SK-N-MC (cell line): ENCODE results near the gene CACNA1G.

Source experiments
- DNase-seq: peaks from one replicate; pipeline ENCODE4 v3.0.0-alpha.2; 2011; ENCODE audit warnings: low read depth, low spot score
- H3K27ac ChIP-seq: fragments of 200-600 bp; sonication (generic); 2 replicates; pipeline ENCODE4 v1.5.1; 2016; ENCODE audit warnings: mixed run types
- H3K36me3 ChIP-seq: fragments of 200-600 bp; sonication (generic); 2 replicates; pipeline ENCODE4 v1.6.1; 2017; ENCODE audit warnings: antibody characterized with exemption, low read length, mixed read lengths; ENCODE audit not compliant: insufficient read depth
- H3K4me3 ChIP-seq: fragments of 200-600 bp; sonication (generic); 2 replicates; pipeline ENCODE4 v1.5.1; 2016
- H3K9ac ChIP-seq: fragments of 200-600 bp; sonication (generic); 2 replicates; pipeline ENCODE4 v1.8.0; 2017; ENCODE audit warnings: mixed run types, mixed read lengths; ENCODE audit not compliant: insufficient read length
- H3K9me3 ChIP-seq: fragments of 200-600 bp; sonication (generic); 2 replicates; pipeline ENCODE4 v1.6.1; 2017; ENCODE audit warnings: low read depth, mild to moderate bottlenecking, antibody characterized with exemption, low read length, moderate library complexity, mixed read lengths
- EZH2 ChIP-seq: fragments of 200-600 bp; sonication (generic); IDR thresholded peaks from one replicate; pipeline ENCODE4 v1.6.1; 2017; ENCODE audit warnings: antibody characterized with exemption
- FOXP2 ChIP-seq: optimal IDR thresholded peaks from 2 replicates; pipeline ENCODE3; 2011; ENCODE audit warnings: mild to moderate bottlenecking, moderate library complexity; ENCODE audit not compliant: insufficient read depth; ENCODE audit errors: extremely low read length, control extremely low read depth
- POLR2AphosphoS5 ChIP-seq: IDR thresholded peaks from 2 replicates; pipeline ENCODE4 v1.6.1; 2012; ENCODE audit warnings: mild to moderate bottlenecking, low read depth, low read length, borderline replicate concordance

The CACNA1G gene

DNA sequence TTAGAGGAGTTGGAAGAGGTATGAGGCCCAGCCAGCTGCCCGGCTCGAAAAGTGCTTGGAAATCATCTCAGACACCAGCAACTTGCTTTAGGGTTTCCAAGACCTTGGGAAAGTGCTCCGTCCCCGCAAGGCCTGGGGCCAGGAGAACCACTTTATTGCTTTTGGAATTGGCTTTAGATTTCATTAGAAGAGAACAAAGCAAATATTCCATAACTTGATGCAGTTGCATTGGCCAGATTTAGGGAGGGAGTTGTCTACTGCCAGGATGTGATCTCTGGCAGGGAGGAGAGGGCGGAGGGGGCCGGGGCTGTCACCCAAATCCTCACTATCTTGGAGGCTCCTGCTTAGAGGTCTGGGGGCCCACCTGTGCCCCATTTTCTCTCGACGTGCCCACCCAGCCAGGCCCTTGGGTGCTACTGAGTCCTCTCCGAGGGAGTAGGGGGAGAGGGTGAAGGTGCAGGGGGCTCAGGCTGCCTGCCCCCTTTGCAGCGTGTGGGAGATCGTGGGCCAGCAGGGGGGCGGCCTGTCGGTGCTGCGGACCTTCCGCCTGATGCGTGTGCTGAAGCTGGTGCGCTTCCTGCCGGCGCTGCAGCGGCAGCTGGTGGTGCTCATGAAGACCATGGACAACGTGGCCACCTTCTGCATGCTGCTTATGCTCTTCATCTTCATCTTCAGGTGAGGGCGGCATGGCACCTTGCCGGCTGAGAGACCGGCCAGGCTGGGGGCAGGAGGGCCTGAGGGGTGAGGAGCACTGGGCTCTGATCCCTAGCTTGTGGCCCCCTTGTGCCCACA, 30.6 kb downstream of the CACNA1G start:
- H3K27ac ChIP-seq, result no peak overlapping the region
- H3K9me3 ChIP-seq, result no peaks in the 10 kb centered on the region
- H3K36me3 ChIP-seq, result no peaks in the 10 kb centered on the region
- H3K9ac ChIP-seq, result no peak overlapping the region
- no peak for DNase-seq
- no peak for TF ChIP-seq FOXP2
- no peak for TF ChIP-seq EZH2
- TF ChIP-seq POLR2AphosphoS5, result no peak
- H3K4me3 ChIP-seq, result no peak overlapping the region

DNA sequence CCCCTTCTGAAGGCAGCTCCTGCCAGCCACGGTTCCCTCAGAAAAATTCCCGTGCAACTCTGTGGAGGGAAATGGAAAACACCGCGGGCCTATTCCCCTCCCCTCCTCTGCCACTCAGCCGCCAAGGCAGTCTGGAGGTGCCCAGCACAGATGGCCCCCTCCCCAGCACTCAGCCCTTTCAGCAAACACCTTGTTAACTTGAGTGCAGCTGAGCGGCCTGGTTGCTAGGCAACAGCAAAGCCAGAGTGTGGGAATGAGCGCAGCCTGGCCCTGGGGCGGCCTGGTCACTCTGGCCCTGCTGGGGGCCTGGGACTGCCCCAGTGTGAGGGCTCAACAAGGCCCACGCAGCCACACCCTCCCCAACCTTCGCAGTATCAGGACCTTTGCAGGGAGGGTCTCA, 32.8 kb downstream of the CACNA1G start:
- no peak overlapping the region for H3K9ac ChIP-seq
- no peaks in the 10 kb centered on the region for H3K9me3 ChIP-seq
- no peak overlapping the region for H3K27ac ChIP-seq
- DNase-seq, result no peak
- TF ChIP-seq POLR2AphosphoS5 (no peak), FOXP2 (no peak), EZH2 (no peak)
- H3K36me3 ChIP-seq, result no peaks in the 10 kb centered on the region; the same call in 1 of the 2 replicates
- H3K4me3 ChIP-seq, result no peak overlapping the region

DNA sequence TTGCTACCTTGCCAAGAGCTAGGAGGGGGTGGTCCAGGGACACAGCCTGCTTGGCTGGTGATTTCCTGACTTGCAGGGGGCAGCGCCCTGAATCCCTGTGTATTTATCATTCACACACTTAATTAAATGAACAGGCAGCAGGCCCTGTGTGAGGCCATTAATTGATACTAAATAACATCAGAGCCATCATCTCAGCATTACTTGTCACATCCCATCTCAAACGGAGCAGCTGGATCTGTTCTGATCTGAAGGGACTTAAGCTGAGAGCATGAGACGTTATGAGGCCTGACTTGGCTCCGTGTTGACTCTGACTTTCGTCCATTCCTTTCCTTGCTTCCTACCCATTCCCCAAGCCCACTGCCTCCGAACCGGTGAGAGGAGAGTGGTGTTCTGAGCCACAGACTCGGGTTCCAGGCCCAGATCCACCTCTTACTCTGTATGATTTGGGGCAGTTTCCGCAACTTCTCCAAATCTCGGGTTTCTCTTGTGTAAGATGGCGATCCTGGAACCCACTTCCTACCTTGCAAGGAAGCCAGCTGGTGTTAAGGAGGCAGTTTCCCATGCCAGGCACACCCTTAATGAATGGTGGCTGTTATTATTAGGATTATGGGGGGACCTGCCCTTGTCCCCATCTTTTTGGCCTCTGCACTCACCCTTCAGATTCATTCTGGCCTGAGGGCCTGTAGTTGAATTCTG, 33.8 kb downstream of the CACNA1G start:
- DNase-seq, result no peak
- Histone ChIP-seq H3K4me3 (no peak overlapping the region), H3K27ac (0 out of 2 replicates have a peak overlapping the region, but pooled peaks have one; percentile 36), H3K9ac (no peak overlapping the region), H3K36me3 (no peaks in the 10 kb centered on the region; the same call in 1 of the 2 replicates), H3K9me3 (no peaks in the 10 kb centered on the region)
- no peak for TF ChIP-seq POLR2AphosphoS5
- no peak for TF ChIP-seq EZH2
- no peak for TF ChIP-seq FOXP2

DNA sequence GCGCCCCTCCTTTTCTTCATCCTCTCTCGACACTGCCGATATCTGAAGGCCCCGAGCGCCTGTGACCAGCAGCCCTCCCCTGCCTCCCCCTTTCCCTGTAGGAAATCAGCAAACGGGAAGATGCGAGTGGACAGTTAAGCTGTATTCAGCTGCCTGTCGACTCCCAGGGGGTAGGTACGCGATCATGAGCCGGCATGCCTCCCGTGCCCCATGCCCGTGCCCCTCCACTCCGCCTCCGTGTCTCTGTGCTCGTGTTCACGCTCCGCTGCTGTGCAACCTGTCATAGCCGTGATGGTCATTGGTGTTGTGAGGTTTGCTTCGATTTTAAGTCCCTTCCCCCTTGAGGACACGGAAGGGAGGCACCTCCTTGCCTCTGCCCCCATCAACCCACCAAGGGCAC, 34.4 kb downstream of the CACNA1G start:
- H3K9ac ChIP-seq, result no peak overlapping the region
- H3K27ac ChIP-seq, result no peak overlapping the region
- H3K36me3 ChIP-seq, result no peaks in the 10 kb centered on the region; the same call in 1 of the 2 replicates
- TF ChIP-seq FOXP2 (no peak), POLR2AphosphoS5 (no peak), EZH2 (no peak)
- no peaks in the 10 kb centered on the region for H3K9me3 ChIP-seq
- no peak for DNase-seq
- H3K4me3 ChIP-seq, result no peak overlapping the region

DNA sequence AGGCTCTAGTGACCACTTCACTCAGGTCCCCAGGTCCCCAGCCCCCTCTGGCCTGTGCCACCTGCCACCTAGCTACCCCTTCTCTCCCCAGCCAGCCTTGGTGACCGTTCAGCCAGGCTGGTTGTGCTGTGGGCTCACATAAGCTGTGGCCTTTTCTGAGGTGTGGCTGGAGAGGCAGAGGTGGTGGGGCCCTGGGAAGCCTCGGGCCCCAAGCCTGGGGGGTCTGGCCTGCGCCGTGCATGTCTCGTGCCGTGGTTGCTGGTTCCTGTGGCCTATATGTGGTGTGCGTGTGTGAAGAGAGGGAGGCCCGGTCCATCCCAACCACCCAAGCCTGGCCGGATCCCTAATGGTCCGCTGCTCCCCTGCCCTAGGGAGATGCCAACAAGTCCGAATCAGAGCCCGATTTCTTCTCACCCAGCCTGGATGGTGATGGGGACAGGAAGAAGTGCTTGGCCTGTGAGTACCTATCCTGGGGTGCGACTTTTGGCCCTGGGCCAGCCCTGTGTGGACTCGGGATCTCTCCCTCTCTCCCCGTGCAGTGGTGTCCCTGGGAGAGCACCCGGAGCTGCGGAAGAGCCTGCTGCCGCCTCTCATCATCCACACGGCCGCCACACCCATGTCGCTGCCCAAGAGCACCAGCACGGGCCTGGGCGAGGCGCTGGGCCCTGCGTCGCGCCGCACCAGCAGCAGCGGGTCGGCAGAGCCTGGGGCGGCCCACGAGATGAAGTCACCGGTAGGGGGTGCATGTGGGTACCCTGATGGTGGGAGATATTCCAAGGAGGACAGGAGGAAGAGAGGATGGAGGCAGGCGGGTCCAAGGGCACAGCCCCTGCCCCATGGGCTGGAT, 35.9 kb downstream of the CACNA1G start:
- no peak for DNase-seq
- no peak overlapping the region for H3K4me3 ChIP-seq
- H3K36me3 ChIP-seq, result no peaks in the 10 kb centered on the region; the same call in 1 of the 2 replicates
- no peak for TF ChIP-seq EZH2
- TF ChIP-seq FOXP2, result no peak
- TF ChIP-seq POLR2AphosphoS5, result no peak
- H3K9ac ChIP-seq, result no peak overlapping the region
- H3K27ac ChIP-seq, result no peak overlapping the region
- no peaks in the 10 kb centered on the region for H3K9me3 ChIP-seq

DNA sequence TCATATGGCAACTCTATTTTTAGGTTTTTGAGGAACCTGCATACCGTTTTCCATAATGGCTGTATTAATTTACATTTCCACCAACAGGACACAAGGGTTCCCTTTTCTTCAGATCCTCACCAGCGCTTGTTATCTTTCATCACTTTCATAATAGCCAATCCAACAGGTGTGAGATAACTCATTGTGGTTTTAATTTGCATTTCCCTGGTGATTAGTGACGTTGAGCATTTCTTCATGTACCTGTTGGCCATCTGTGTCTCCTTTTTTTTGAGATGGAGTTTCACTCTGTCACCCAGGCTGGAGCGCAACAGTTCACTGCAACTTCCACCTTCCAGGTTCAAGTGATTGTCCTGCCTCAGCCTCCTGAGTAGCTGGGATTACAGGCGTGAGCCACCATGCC, 38.0 kb downstream of the CACNA1G start:
- Histone ChIP-seq H3K9ac (no peak overlapping the region), H3K36me3 (no peaks in the 10 kb centered on the region; the same call in 1 of the 2 replicates), H3K4me3 (no peak overlapping the region), H3K9me3 (no peaks in the 10 kb centered on the region), H3K27ac (no peak overlapping the region)
- TF ChIP-seq POLR2AphosphoS5, result no peak
- no peak for TF ChIP-seq FOXP2
- no peak for TF ChIP-seq EZH2
- no peak for DNase-seq

DNA sequence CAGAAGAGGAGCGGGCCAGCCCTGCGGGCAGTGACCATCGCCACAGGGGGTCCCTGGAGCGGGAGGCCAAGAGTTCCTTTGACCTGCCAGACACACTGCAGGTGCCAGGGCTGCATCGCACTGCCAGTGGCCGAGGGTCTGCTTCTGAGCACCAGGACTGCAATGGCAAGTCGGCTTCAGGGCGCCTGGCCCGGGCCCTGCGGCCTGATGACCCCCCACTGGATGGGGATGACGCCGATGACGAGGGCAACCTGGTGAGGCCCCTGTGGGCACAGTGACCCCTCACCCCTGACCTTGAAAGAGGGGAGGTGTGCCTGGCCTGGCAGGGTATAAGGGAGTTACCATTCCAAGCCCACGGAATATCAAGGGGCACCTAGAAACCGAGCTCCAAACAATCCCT, 39.1 kb downstream of the CACNA1G start:
- Histone ChIP-seq H3K4me3 (no peak overlapping the region), H3K27ac (no peak overlapping the region), H3K36me3 (no peaks in the 10 kb centered on the region; the same call in 1 of the 2 replicates), H3K9me3 (no peaks in the 10 kb centered on the region), H3K9ac (no peak overlapping the region)
- DNase-seq, result no peak
- TF ChIP-seq POLR2AphosphoS5 (no peak), EZH2 (no peak), FOXP2 (no peak)
